OCI-LY1 (cell line): ENCODE results near the gene ZFAND4.

Experiments
- H2AFZ ChIP-seq: fragments of 200-600 bp; sonication (generic), shearing (Covaris generic); 2 replicates; pipeline ENCODE4 v1.6.0; 2014; ENCODE audit warnings: antibody characterized with exemption, mild to moderate bottlenecking, low read length
- H3F3A ChIP-seq: fragments of 200-600 bp; sonication (generic), shearing (Covaris generic); 2 replicates; pipeline ENCODE4 v1.6.0; 2014; ENCODE audit warnings: mild to moderate bottlenecking, antibody characterized with exemption, low read length, moderate library complexity; ENCODE audit not compliant: insufficient read depth
- H3K27ac ChIP-seq: fragments of 200-600 bp; sonication (generic); 2 replicates; pipeline ENCODE4 v1.5.1; 2014; ENCODE audit warnings: low read length, mixed run types, mild to moderate bottlenecking, low read depth; ENCODE audit not compliant: poor library complexity, severe bottlenecking
- H3K27me3 ChIP-seq: fragments of 200-600 bp; sonication (generic); 2 replicates; pipeline ENCODE4 v1.6.0; 2014; ENCODE audit warnings: antibody characterized with exemption, mild to moderate bottlenecking, low read length, moderate library complexity; ENCODE audit not compliant: insufficient read depth
- H3K36me3 ChIP-seq: fragments of 200-600 bp; sonication (generic); 2 replicates; pipeline ENCODE4 v1.6.1; 2014; ENCODE audit warnings: mild to moderate bottlenecking, antibody characterized with exemption, low read length, moderate library complexity, mixed read lengths; ENCODE audit not compliant: insufficient read depth
- H3K4me1 ChIP-seq: fragments of 200-600 bp; sonication (generic); 2 replicates; pipeline ENCODE4 v1.5.1; 2014; ENCODE audit warnings: mild to moderate bottlenecking, low read length, moderate library complexity; ENCODE audit not compliant: insufficient read depth, severe bottlenecking
- H3K4me2 ChIP-seq: fragments of 200-600 bp; sonication (generic), shearing (Covaris generic); 2 replicates; pipeline ENCODE4 v1.6.1; 2014; ENCODE audit warnings: low read length
- H3K4me3 ChIP-seq: fragments of 200-600 bp; sonication (generic); 2 replicates; pipeline ENCODE4 v1.5.1; 2014; ENCODE audit warnings: low read length, low read depth, mild to moderate bottlenecking, mixed read lengths; ENCODE audit not compliant: poor library complexity, severe bottlenecking
- H3K79me2 ChIP-seq: fragments of 200-600 bp; shearing (Covaris generic); 2 replicates; pipeline ENCODE4 v1.6.1; 2016; ENCODE audit warnings: mixed run types, low read length, mixed read lengths; ENCODE audit not compliant: insufficient read depth
- H3K9ac ChIP-seq: fragments of 200-600 bp; sonication (generic), shearing (Covaris generic); 2 replicates; pipeline ENCODE4 v1.6.1; 2014; ENCODE audit warnings: mild to moderate bottlenecking, low read length, mixed read lengths
- H3K9me2 ChIP-seq: fragments of 200-600 bp; sonication (generic), shearing (Covaris generic); 2 replicates; pipeline ENCODE4 v1.6.1; 2014; ENCODE audit warnings: low read depth, mild to moderate bottlenecking, low read length, mixed read lengths
- H3K9me3 ChIP-seq: fragments of 200-600 bp; shearing (Covaris generic); 2 replicates; pipeline ENCODE4 v1.6.1; 2014; ENCODE audit warnings: low read length, mixed read lengths
- H4K20me1 ChIP-seq: fragments of 200-600 bp; sonication (generic), shearing (Covaris generic); 2 replicates; pipeline ENCODE4 v1.6.0; 2016; ENCODE audit warnings: mild to moderate bottlenecking, low read length; ENCODE audit not compliant: insufficient read depth
- EZH2 ChIP-seq: fragments of 200-600 bp; sonication (generic), shearing (Covaris generic); IDR thresholded peaks from 2 replicates; pipeline ENCODE4 v1.8.0; 2017; ENCODE audit warnings: borderline replicate concordance, mixed run types, mild to moderate bottlenecking, antibody characterized with exemption, low read length, moderate library complexity, mixed read lengths
- TF ChIP-seq, protein P1 (sequence below): fragments of 200-600 bp; sonication (generic), shearing (Covaris generic); IDR thresholded peaks from 2 replicates; pipeline ENCODE4 v1.5.1; 2017; ENCODE audit warnings: mild to moderate bottlenecking, antibody characterized with exemption, low read length, moderate library complexity, mixed read lengths

ZFAND4 gene

DNA sequence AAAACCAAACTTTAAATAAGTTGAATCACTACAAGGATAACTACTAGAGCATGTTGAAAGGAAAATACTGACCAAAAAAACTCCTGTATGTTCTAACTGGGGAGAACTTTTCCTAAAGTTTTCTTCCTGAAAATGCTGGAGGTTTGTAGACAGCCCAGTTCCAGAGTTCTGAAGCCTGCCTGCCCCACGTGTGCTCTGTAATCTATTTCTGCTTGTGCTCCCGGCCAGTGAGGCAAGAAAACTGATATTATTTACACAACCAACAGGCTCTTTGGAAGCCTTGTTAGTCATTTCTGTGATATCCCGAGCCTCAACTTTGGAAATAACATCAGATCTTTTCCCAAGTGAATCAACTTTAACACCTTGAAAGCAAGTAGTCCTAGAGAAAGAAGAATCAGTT lies 46.7 kb downstream of the ZFAND4 start:
- Histone ChIP-seq H3K36me3 (peaks cover 47% of the 10 kb centered on the region), H2AFZ (no peak overlapping the region), H3K4me1 (no peaks in the 10 kb centered on the region), H3K4me2 (no peak overlapping the region), H3K9me3 (no peaks in the 10 kb centered on the region), H3K79me2 (no peaks in the 10 kb centered on the region), H3K9ac (no peak overlapping the region), H4K20me1 (no peaks in the 10 kb centered on the region), H3F3A (no peaks in the 10 kb centered on the region), H3K27me3 (no peaks in the 10 kb centered on the region), H3K27ac (no peak overlapping the region), H3K4me3 (no peak overlapping the region), H3K9me2 (no peaks in the 10 kb centered on the region)
- no peak for TF ChIP-seq EZH2
- TF ChIP-seq, protein P1, sequence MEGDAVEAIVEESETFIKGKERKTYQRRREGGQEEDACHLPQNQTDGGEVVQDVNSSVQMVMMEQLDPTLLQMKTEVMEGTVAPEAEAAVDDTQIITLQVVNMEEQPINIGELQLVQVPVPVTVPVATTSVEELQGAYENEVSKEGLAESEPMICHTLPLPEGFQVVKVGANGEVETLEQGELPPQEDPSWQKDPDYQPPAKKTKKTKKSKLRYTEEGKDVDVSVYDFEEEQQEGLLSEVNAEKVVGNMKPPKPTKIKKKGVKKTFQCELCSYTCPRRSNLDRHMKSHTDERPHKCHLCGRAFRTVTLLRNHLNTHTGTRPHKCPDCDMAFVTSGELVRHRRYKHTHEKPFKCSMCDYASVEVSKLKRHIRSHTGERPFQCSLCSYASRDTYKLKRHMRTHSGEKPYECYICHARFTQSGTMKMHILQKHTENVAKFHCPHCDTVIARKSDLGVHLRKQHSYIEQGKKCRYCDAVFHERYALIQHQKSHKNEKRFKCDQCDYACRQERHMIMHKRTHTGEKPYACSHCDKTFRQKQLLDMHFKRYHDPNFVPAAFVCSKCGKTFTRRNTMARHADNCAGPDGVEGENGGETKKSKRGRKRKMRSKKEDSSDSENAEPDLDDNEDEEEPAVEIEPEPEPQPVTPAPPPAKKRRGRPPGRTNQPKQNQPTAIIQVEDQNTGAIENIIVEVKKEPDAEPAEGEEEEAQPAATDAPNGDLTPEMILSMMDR, result no peak

- Histone ChIP-seq H3K9ac (no peak overlapping the region), H3K27me3 (no peaks in the 10 kb centered on the region), H3K27ac (no peak overlapping the region), H3K9me3 (no peaks in the 10 kb centered on the region), H3K4me2 (no peak overlapping the region), H2AFZ (no peak overlapping the region), H3K36me3 (peaks cover 53% of the 10 kb centered on the region), H3K4me1 (no peaks in the 10 kb centered on the region), H3K9me2 (no peaks in the 10 kb centered on the region), H3F3A (no peaks in the 10 kb centered on the region), H4K20me1 (no peaks in the 10 kb centered on the region), H3K4me3 (no peak overlapping the region), H3K79me2 (no peaks in the 10 kb centered on the region)
- TF ChIP-seq, protein P1, result no peak
- TF ChIP-seq EZH2, result no peak
Measured at GRCh38 chr10:45624724-45625123, 47.8 kb downstream of the ZFAND4 start.

DNA sequence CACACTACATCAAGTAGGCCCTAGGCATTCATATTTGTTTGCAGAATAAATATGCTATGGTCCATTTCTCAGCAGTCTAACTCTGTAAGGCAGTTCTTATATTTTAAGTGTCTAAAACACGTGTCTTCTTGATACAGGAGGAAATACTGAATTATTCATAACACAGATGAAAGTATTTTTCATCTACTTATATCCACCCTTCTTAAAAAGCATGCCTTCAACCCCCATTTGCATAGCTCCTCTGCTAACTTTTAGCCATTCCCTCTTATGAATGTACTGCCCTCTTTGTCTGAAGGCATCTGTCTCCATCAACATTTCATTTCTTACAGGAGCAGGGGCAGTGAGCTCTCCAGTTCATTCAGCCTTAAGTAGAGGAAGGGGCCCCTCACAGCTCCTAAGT lies 57.7 kb downstream of the ZFAND4 start:
- Histone ChIP-seq H3K79me2 (no peaks in the 10 kb centered on the region), H2AFZ (no peak overlapping the region), H3F3A (no peaks in the 10 kb centered on the region)

More for the DNA sequence above, 57.7 kb downstream of the ZFAND4 start:
- H3K4me3 ChIP-seq, result no peak overlapping the region
- peaks cover 46% of the 10 kb centered on the region for H3K36me3 ChIP-seq
- H3K9ac ChIP-seq, result no peak overlapping the region
- no peaks in the 10 kb centered on the region for H3K4me1 ChIP-seq
- no peak for TF ChIP-seq EZH2
- TF ChIP-seq, protein P1, result no peak
- H3K27ac ChIP-seq, result no peak overlapping the region
- no peak overlapping the region for H3K4me2 ChIP-seq
- no peaks in the 10 kb centered on the region for H4K20me1 ChIP-seq
- no peaks in the 10 kb centered on the region for H3K27me3 ChIP-seq
- H3K9me2 ChIP-seq, result no peaks in the 10 kb centered on the region
- no peaks in the 10 kb centered on the region for H3K9me3 ChIP-seq
